ENCODE measurements around the gene TP53TG5.

TP53TG5 gene

GRCh38 chr20:45377269-45377668 is 856 bp downstream of the TP53TG5 start:
- Mint-ChIP-seq H3K4me1 (peaks cover 27% of the 10 kb centered on the region), H3K9me3 (no peaks in the 10 kb centered on the region), H3K27me3 (no peaks in the 10 kb centered on the region), H3K4me3 (no peak overlapping the region), H3K36me3 (peaks cover 2% of the 10 kb centered on the region), H3K27ac (no peak overlapping the region)

GRCh38 chr20:45374966-45375365 is 3.2 kb downstream of the TP53TG5 start:
- peaks cover 47% of the 10 kb centered on the region for H3K4me1 Mint-ChIP-seq
- H3K27ac Mint-ChIP-seq = no peak overlapping the region
- H3K27me3 Mint-ChIP-seq = no peaks in the 10 kb centered on the region
- peaks cover 2% of the 10 kb centered on the region for H3K36me3 Mint-ChIP-seq
- H3K9me3 Mint-ChIP-seq = no peaks in the 10 kb centered on the region
- no peak overlapping the region for H3K4me3 Mint-ChIP-seq

GRCh38 chr20:45374101-45374467 is 4.0 kb downstream of the TP53TG5 start:
- no peaks in the 10 kb centered on the region for H3K27me3 Mint-ChIP-seq

GRCh38 chr20:45373353-45374100 is 4.6 kb downstream of the TP53TG5 start:
- H3K27me3 Mint-ChIP-seq = no peaks in the 10 kb centered on the region

More at GRCh38 chr20:45374101-45374467, 4.0 kb downstream of the TP53TG5 start:
- peak overlapping the region; percentile 35 for H3K27ac Mint-ChIP-seq
- peak overlapping the region; percentile 83 for H3K4me3 Mint-ChIP-seq
- H3K4me1 Mint-ChIP-seq = peaks cover 48% of the 10 kb centered on the region
- H3K9me3 Mint-ChIP-seq = no peaks in the 10 kb centered on the region
- peaks cover 2% of the 10 kb centered on the region for H3K36me3 Mint-ChIP-seq

GRCh38 chr20:45372646-45373352 is 5.3 kb downstream of the TP53TG5 start:
- Mint-ChIP-seq H3K36me3 (no peaks in the 10 kb centered on the region), H3K4me3 (peak overlapping the region; percentile 83), H3K9me3 (no peaks in the 10 kb centered on the region), H3K27me3 (no peaks in the 10 kb centered on the region), H3K4me1 (peaks cover 55% of the 10 kb centered on the region), H3K27ac (peak overlapping the region; percentile 84)

More at GRCh38 chr20:45373353-45374100, 4.6 kb downstream of the TP53TG5 start:
- Mint-ChIP-seq H3K27ac (peak overlapping the region; percentile 84), H3K4me1 (peaks cover 48% of the 10 kb centered on the region), H3K4me3 (peak overlapping the region; percentile 83), H3K36me3 (peaks cover 2% of the 10 kb centered on the region), H3K9me3 (no peaks in the 10 kb centered on the region)

- Mint-ChIP-seq H3K9me3 (no peaks in the 10 kb centered on the region), H3K27ac (peak overlapping the region; percentile 38), H3K36me3 (no peaks in the 10 kb centered on the region), H3K4me1 (peaks cover 61% of the 10 kb centered on the region), H3K4me3 (peak overlapping the region; percentile 63), H3K27me3 (no peaks in the 10 kb centered on the region)
These were observed 5.9 kb downstream of the TP53TG5 start for GRCh38 chr20:45372241-45372640.

- H3K4me1 Mint-ChIP-seq = peaks cover 71% of the 10 kb centered on the region
- H3K36me3 Mint-ChIP-seq = no peaks in the 10 kb centered on the region
- H3K4me3 Mint-ChIP-seq = no peak overlapping the region
- H3K27me3 Mint-ChIP-seq = no peaks in the 10 kb centered on the region
- H3K27ac Mint-ChIP-seq = peak overlapping the region; percentile 65
- H3K9me3 Mint-ChIP-seq = no peaks in the 10 kb centered on the region
These were observed 7.5 kb downstream of the TP53TG5 start for GRCh38 chr20:45370571-45371160.

- peak overlapping the region; percentile 84 for H3K27ac Mint-ChIP-seq
- H3K9me3 Mint-ChIP-seq = no peaks in the 10 kb centered on the region
- H3K4me3 Mint-ChIP-seq = peak overlapping the region; percentile 38
- peaks cover 79% of the 10 kb centered on the region for H3K4me1 Mint-ChIP-seq
- H3K27me3 Mint-ChIP-seq = no peaks in the 10 kb centered on the region
- no peaks in the 10 kb centered on the region for H3K36me3 Mint-ChIP-seq
These were observed 9.7 kb downstream of the TP53TG5 start for GRCh38 chr20:45368221-45368980.

- peaks cover 75% of the 10 kb centered on the region for H3K4me1 Mint-ChIP-seq
- no peak overlapping the region for H3K4me3 Mint-ChIP-seq
- H3K36me3 Mint-ChIP-seq = no peaks in the 10 kb centered on the region
- H3K27ac Mint-ChIP-seq = peak overlapping the region; percentile 76
- H3K27me3 Mint-ChIP-seq = no peaks in the 10 kb centered on the region
- H3K9me3 Mint-ChIP-seq = no peaks in the 10 kb centered on the region
These were observed 11.0 kb downstream of the TP53TG5 start for GRCh38 chr20:45367126-45367525.

- H3K36me3 Mint-ChIP-seq = no peaks in the 10 kb centered on the region
- no peaks in the 10 kb centered on the region for H3K27me3 Mint-ChIP-seq
- peaks cover 70% of the 10 kb centered on the region for H3K4me1 Mint-ChIP-seq
- H3K9me3 Mint-ChIP-seq = no peaks in the 10 kb centered on the region
- peak overlapping the region; percentile 19 for H3K4me3 Mint-ChIP-seq
- H3K27ac Mint-ChIP-seq = peak overlapping the region; percentile 83
These were observed 11.5 kb downstream of the TP53TG5 start for GRCh38 chr20:45366631-45367030.

- Mint-ChIP-seq H3K36me3 (no peaks in the 10 kb centered on the region), H3K4me1 (peaks cover 66% of the 10 kb centered on the region), H3K4me3 (no peak overlapping the region), H3K27me3 (no peaks in the 10 kb centered on the region), H3K9me3 (no peaks in the 10 kb centered on the region), H3K27ac (peak overlapping the region; percentile 83)
These were observed 11.9 kb downstream of the TP53TG5 start for GRCh38 chr20:45366192-45366591.

- Mint-ChIP-seq H3K27me3 (no peaks in the 10 kb centered on the region), H3K9me3 (no peaks in the 10 kb centered on the region), H3K36me3 (no peaks in the 10 kb centered on the region), H3K4me1 (peaks cover 59% of the 10 kb centered on the region), H3K4me3 (peak overlapping the region; percentile 39), H3K27ac (peak overlapping the region; percentile 70)
These were observed 12.6 kb downstream of the TP53TG5 start for GRCh38 chr20:45365444-45365970.

- H3K27me3 Mint-ChIP-seq = no peaks in the 10 kb centered on the region
- H3K36me3 Mint-ChIP-seq = no peaks in the 10 kb centered on the region
- H3K9me3 Mint-ChIP-seq = no peaks in the 10 kb centered on the region
- peak overlapping the region; percentile 95 for H3K4me3 Mint-ChIP-seq
- H3K4me1 Mint-ChIP-seq = peaks cover 51% of the 10 kb centered on the region
- peak overlapping the region; percentile 94 for H3K27ac Mint-ChIP-seq
These were observed 14.3 kb downstream of the TP53TG5 start for GRCh38 chr20:45363611-45364492.

GRCh38 chr20:45362804-45363610 is 15.1 kb downstream of the TP53TG5 start, which contains the start of gene SYS1:
Gene SYS1 (plus strand): TSS chr20:45363156. CDS start chr20:45363532, 376 bp downstream.
- Mint-ChIP-seq H3K27me3 (no peaks in the 10 kb centered on the region), H3K9me3 (no peaks in the 10 kb centered on the region), H3K4me1 (peaks cover 43% of the 10 kb centered on the region), H3K36me3 (no peaks in the 10 kb centered on the region), H3K4me3 (peak within 1 kb of the TSS; percentile 95), H3K27ac (peak within 1 kb of the TSS; percentile 94)

Data from activated naive CD4-positive, alpha-beta T cell treated with anti-CD3 and anti-CD28 coated beads, Interleukin-2, amount 50 U/mL, for 24 hours (primary cell).